ENCODE results near the gene KCNN3.

DNA sequence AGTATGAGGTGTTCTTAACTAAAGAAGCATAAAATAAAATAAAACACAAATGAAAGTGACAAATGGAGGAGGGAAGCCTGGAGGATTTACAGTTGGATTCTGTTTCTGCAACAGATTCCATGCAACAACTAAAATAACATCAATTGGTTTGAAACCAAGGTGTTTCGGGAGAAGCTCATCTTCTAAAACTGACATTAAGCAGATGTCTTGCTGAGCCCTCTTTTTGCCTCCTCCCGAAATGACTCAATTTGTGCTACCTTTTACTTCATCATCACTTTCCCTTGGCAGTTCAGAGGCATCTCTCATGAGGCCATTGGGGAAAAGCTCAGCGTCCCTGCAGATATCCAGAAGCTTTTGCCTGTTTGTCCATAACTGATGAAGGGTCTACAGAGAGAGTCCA, 140.5 kb downstream of the KCNN3 start:
- TF ChIP-seq POLR2AphosphoS5 (IDR thresholded peaks at IDR 0.05) (no peak), POLR2A (IDR thresholded peaks at IDR 0.05) (no peak)
- TF ChIP-seq, protein P1, sequence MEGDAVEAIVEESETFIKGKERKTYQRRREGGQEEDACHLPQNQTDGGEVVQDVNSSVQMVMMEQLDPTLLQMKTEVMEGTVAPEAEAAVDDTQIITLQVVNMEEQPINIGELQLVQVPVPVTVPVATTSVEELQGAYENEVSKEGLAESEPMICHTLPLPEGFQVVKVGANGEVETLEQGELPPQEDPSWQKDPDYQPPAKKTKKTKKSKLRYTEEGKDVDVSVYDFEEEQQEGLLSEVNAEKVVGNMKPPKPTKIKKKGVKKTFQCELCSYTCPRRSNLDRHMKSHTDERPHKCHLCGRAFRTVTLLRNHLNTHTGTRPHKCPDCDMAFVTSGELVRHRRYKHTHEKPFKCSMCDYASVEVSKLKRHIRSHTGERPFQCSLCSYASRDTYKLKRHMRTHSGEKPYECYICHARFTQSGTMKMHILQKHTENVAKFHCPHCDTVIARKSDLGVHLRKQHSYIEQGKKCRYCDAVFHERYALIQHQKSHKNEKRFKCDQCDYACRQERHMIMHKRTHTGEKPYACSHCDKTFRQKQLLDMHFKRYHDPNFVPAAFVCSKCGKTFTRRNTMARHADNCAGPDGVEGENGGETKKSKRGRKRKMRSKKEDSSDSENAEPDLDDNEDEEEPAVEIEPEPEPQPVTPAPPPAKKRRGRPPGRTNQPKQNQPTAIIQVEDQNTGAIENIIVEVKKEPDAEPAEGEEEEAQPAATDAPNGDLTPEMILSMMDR (IDR thresholded peaks at IDR 0.05 in 8 of 11, conservative IDR thresholded peaks at IDR 0.05 in 3 of 11), result no peak
